DOHH2 (cell line): Measurements from ENCODE around the gene GPATCH11.

Source experiments
- H3F3A ChIP-seq: fragments of 200-600 bp; sonication (generic), shearing (Covaris generic); 2 replicates; pipeline ENCODE4 v1.6.0; 2016; ENCODE audit warnings: antibody characterized with exemption, mild to moderate bottlenecking; ENCODE audit not compliant: control insufficient read depth, insufficient read depth
- H3K27ac ChIP-seq: fragments of 200-600 bp; sonication (generic); 2 replicates; pipeline ENCODE4 v1.5.1; 2014; ENCODE audit warnings: low read depth, mild to moderate bottlenecking, low read length, moderate library complexity
- H3K27me3 ChIP-seq: fragments of 200-600 bp; sonication (generic); 2 replicates; pipeline ENCODE4 v1.6.1; 2014; ENCODE audit warnings: mild to moderate bottlenecking, low read length, mixed read lengths; ENCODE audit not compliant: control insufficient read depth
- H3K36me3 ChIP-seq: fragments of 200-600 bp; sonication (generic); 2 replicates; pipeline ENCODE4 v1.6.1; 2014; ENCODE audit warnings: mild to moderate bottlenecking, low read length, moderate library complexity, mixed read lengths; ENCODE audit not compliant: control insufficient read depth
- H3K4me1 ChIP-seq: fragments of 200-600 bp; sonication (generic); 2 replicates; pipeline ENCODE4 v1.6.1; 2014; ENCODE audit warnings: mild to moderate bottlenecking, low read length, mixed read lengths; ENCODE audit not compliant: control insufficient read depth
- H3K4me2 ChIP-seq: fragments of 200-600 bp; sonication (generic); 2 replicates; pipeline ENCODE4 v1.6.0; 2014; ENCODE audit warnings: mild to moderate bottlenecking, low read length, moderate library complexity
- H3K4me3 ChIP-seq: fragments of 200-600 bp; sonication (generic); 2 replicates; pipeline ENCODE4 v1.5.1; 2014; ENCODE audit warnings: mild to moderate bottlenecking, low read length, mixed read lengths
- H3K79me2 ChIP-seq: fragments of 200-600 bp; sonication (generic); 2 replicates; pipeline ENCODE4 v1.6.1; 2014; ENCODE audit warnings: mild to moderate bottlenecking, low read length, mixed read lengths; ENCODE audit not compliant: control insufficient read depth
- H3K9me2 ChIP-seq: fragments of 200-600 bp; sonication (generic); replicated peaks from 2 replicates; pipeline ENCODE4 v1.6.1; 2014; ENCODE audit warnings: mild to moderate bottlenecking, low read length, mixed read lengths; ENCODE audit not compliant: control insufficient read depth
- H3K9me3 ChIP-seq: fragments of 200-600 bp; sonication (generic); 2 replicates; pipeline ENCODE4 v1.6.1; 2014; ENCODE audit warnings: antibody characterized with exemption, low read length, mixed read lengths; ENCODE audit not compliant: control insufficient read depth, insufficient read depth
- H4K20me1 ChIP-seq: fragments of 200-600 bp; sonication (generic); 2 replicates; pipeline ENCODE4 v1.6.0; 2014; ENCODE audit warnings: low read depth, mild to moderate bottlenecking, antibody characterized with exemption, low read length, moderate library complexity; ENCODE audit not compliant: control insufficient read depth, insufficient read depth
- CTCF ChIP-seq: fragments of 200-600 bp; sonication (generic); IDR thresholded peaks from one replicate; pipeline ENCODE4 v1.5.1; 2014; ENCODE audit warnings: antibody characterized with exemption, mild to moderate bottlenecking, low read depth, low read length; ENCODE audit not compliant: poor library complexity, severe bottlenecking
- EZH2phosphoT487 ChIP-seq: fragments of 200-600 bp; sonication (generic); IDR thresholded peaks from 2 replicates; pipeline ENCODE4 v1.6.1; 2017; ENCODE audit warnings: borderline replicate concordance, mild to moderate bottlenecking, antibody characterized with exemption, low read length, moderate library complexity, mixed read lengths

Gene GPATCH11

DNA sequence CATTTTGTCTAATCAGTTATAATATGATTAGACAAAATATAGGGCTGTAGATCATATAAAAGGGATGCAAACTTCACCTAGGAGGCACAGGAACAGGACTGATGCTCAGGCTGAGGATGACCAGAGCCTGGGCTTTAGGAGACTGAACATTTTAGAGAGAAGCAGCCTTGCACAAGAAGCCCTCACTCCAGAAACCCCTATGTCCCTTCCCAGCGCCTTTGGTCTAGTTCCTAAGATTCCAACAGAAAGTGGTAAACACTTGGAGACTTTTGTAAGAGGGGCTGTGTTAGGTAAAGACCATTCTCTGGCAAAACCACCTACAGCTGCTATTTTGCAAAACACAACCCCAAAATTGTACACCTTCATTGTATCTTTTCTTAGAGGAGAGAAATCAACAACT is 33.2 kb downstream of the GPATCH11 start:
- Histone ChIP-seq H3K27me3 (no peaks in the 10 kb centered on the region), H3K79me2 (no peaks in the 10 kb centered on the region), H3K27ac (no peak overlapping the region), H3K9me3 (no peaks in the 10 kb centered on the region), H4K20me1 (no peaks in the 10 kb centered on the region), H3K4me3 (no peak overlapping the region), H3K36me3 (no peaks in the 10 kb centered on the region; the same call in 1 of the 2 replicates), H3K4me1 (no peaks in the 10 kb centered on the region), H3K4me2 (no peak overlapping the region), H3K9me2 (no peaks in the 10 kb centered on the region), H3F3A (no peaks in the 10 kb centered on the region)
- no peak for TF ChIP-seq CTCF
- TF ChIP-seq EZH2phosphoT487 = no peak

GRCh38 chr2:37119157-37119556 is 34.8 kb downstream of the GPATCH11 start:
- H3K27ac ChIP-seq = no peak overlapping the region

DNA sequence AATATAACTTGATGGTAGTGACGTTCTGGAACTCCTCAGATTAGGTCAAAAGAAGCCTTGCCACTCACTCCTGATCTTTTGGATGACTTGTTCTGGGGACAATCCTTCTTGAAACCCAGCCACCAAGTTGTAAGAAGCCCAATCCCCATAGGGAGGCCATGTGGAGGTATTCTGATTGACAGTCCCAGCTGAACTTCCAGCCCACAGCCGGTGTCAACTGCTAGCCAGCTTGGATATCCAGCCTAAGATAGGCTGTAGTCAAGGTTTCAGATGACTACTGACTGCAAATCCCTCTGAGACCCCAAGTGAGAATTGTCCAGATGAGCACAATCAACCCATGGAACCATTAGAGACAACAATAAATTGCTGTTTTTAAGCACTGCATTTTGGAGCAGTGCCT is 41.1 kb downstream of the GPATCH11 start:
- Histone ChIP-seq H3K27me3 (no peaks in the 10 kb centered on the region), H3K79me2 (no peaks in the 10 kb centered on the region), H3K4me1 (no peaks in the 10 kb centered on the region), H3K4me3 (no peak overlapping the region), H3K9me2 (no peaks in the 10 kb centered on the region), H3K4me2 (no peak overlapping the region), H3K36me3 (peaks cover 14% of the 10 kb centered on the region), H3F3A (no peaks in the 10 kb centered on the region), H4K20me1 (no peaks in the 10 kb centered on the region), H3K27ac (no peak overlapping the region), H3K9me3 (no peaks in the 10 kb centered on the region)
- TF ChIP-seq CTCF (no peak), EZH2phosphoT487 (no peak)

More at GRCh38 chr2:37119157-37119556, 34.8 kb downstream of the GPATCH11 start:
- Histone ChIP-seq H3K9me3 (no peaks in the 10 kb centered on the region), H3K4me3 (no peak overlapping the region), H3F3A (no peaks in the 10 kb centered on the region), H3K4me1 (no peaks in the 10 kb centered on the region), H3K27me3 (no peaks in the 10 kb centered on the region), H3K4me2 (no peak overlapping the region), H4K20me1 (no peaks in the 10 kb centered on the region), H3K9me2 (no peaks in the 10 kb centered on the region), H3K79me2 (no peaks in the 10 kb centered on the region), H3K36me3 (no peaks in the 10 kb centered on the region; the same call in 1 of the 2 replicates)
- TF ChIP-seq EZH2phosphoT487 = no peak
- TF ChIP-seq CTCF = no peak

- no peaks in the 10 kb centered on the region for H3K9me2 ChIP-seq
- no peak overlapping the region for H3K4me3 ChIP-seq
- H3F3A ChIP-seq = no peaks in the 10 kb centered on the region
- H3K4me2 ChIP-seq = no peak overlapping the region
- H4K20me1 ChIP-seq = no peaks in the 10 kb centered on the region
- no peak overlapping the region for H3K27ac ChIP-seq
- no peak for TF ChIP-seq EZH2phosphoT487
- no peak for TF ChIP-seq CTCF
- no peaks in the 10 kb centered on the region for H3K4me1 ChIP-seq
- no peaks in the 10 kb centered on the region for H3K9me3 ChIP-seq
- H3K27me3 ChIP-seq = no peaks in the 10 kb centered on the region
- H3K79me2 ChIP-seq = no peaks in the 10 kb centered on the region
- H3K36me3 ChIP-seq = peaks cover 36% of the 10 kb centered on the region
Observed at GRCh38 chr2:37132914-37133313, 48.6 kb downstream of the GPATCH11 start.
